HG03439 (cell line): ENCODE data around the gene HAGHL.
"Not testable (repeated sequence)": the region's sequence is repeated elsewhere in the genome, so short reads cannot be mapped to it uniquely, and the experiment has no call there.

Source experiments
- ATAC-seq: cut with Tn5 transposase; IDR thresholded peaks from one replicate; pipeline ENCODE4 v1.9.1; 2021; ENCODE audit warnings: mild to moderate bottlenecking, moderate library complexity; ENCODE audit not compliant: unreplicated experiment

The HAGHL gene

GRCh38 chr16:707062-707538 lies 19.8 kb upstream of the HAGHL start:
- ATAC-seq: no peak

GRCh38 chr16:708019-708418 lies 18.9 kb upstream of the HAGHL start:
- no peak for ATAC-seq

GRCh38 chr16:708959-709358 lies 17.9 kb upstream of the HAGHL start:
- ATAC-seq: no peak

- no peak for ATAC-seq
Measured at GRCh38 chr16:709566-710499, 17.1 kb upstream of the HAGHL start.

GRCh38 chr16:710500-711075 lies 16.3 kb upstream of the HAGHL start:
- no peak for ATAC-seq

- no peak for ATAC-seq
Measured at GRCh38 chr16:711084-711483, 15.8 kb upstream of the HAGHL start.

- ATAC-seq: no peak
Measured at GRCh38 chr16:711548-712320, 15.2 kb upstream of the HAGHL start.

- not testable (repeated sequence) for ATAC-seq
Measured at GRCh38 chr16:712740-713250, 14.1 kb upstream of the HAGHL start.

GRCh38 chr16:714079-714478 lies 12.8 kb upstream of the HAGHL start:
- no peak for ATAC-seq

- ATAC-seq: peak; percentile 51
Measured at GRCh38 chr16:714558-715476, 12.1 kb upstream of the HAGHL start, which contains the start of gene METRN. METRN (plus strand) TSS chr16:715118; CDS start chr16:715290, 172 bp downstream.

GRCh38 chr16:715477-716199 lies 11.3 kb upstream of the HAGHL start:
- ATAC-seq: peak; percentile 10

GRCh38 chr16:716200-716568 lies 10.7 kb upstream of the HAGHL start:
- ATAC-seq: no peak

GRCh38 chr16:716768-717325 lies 10.1 kb upstream of the HAGHL start:
- ATAC-seq: no peak

GRCh38 chr16:717450-718245 lies 9.3 kb upstream of the HAGHL start:
- ATAC-seq: no peak

GRCh38 chr16:718389-718788 lies 8.5 kb upstream of the HAGHL start:
- no peak for ATAC-seq

- no peak for ATAC-seq
Measured at GRCh38 chr16:718922-719321, 8.0 kb upstream of the HAGHL start.

- no peak for ATAC-seq
Measured at GRCh38 chr16:719815-720446, 7.0 kb upstream of the HAGHL start.

GRCh38 chr16:720447-720989 lies 6.4 kb upstream of the HAGHL start:
- peak; percentile 5 for ATAC-seq
